Stomach (tissue), 9 donors: ENCODE results near the gene TMEM219. TPM values are rescaled to one million over a fixed set of nuclear protein-coding genes. Genes with fewer than 3 reads are reported as not detected.

Source experiments
- DNase-seq, 2 donors: peaks; one replicate each; pipeline versions ENCODE4 v3.0.0 to v3.0.0-alpha.2; 2013 to 2019
- H3K27ac ChIP-seq, 5 donors: fragments of 200-600 bp in 4 of 5; sonication (generic) in 4 of 5; one replicate each; pipeline ENCODE4 v1.5.1; 2013 to 2019; ENCODE audit warnings: mild to moderate bottlenecking in 1 of 5, moderate library complexity in 1 of 5
- H3K27me3 ChIP-seq, 3 donors: fragments of 200-600 bp; sonication (generic); one replicate each; pipeline ENCODE4 v1.5.1; 2017 to 2019; ENCODE audit warnings: mixed run types in 1 of 3
- H3K36me3 ChIP-seq, 4 donors: fragments of 200-600 bp; sonication (generic); 1 replicate in 3 of 4; 2 replicates in 1 of 4; pipeline ENCODE4 v1.5.1; 2016 to 2019
- H3K4me1 ChIP-seq, 4 donors: fragments of 200-600 bp; sonication (generic); one replicate each; pipeline ENCODE4 v1.5.1; 2016 to 2019
- H3K4me3 ChIP-seq, 4 donors: fragments of 200-600 bp; sonication (generic) in 3 of 4; one replicate each; pipeline ENCODE4 v1.5.1; 2016 to 2019; ENCODE audit warnings: mild to moderate bottlenecking in 1 of 4
- H3K9me3 ChIP-seq, 4 donors: fragments of 200-600 bp; sonication (generic); one replicate each; pipeline ENCODE4 v1.5.1; 2016 to 2019
- CTCF ChIP-seq, 7 experiments: fragments of 450-650 bp in 4 of 7; fragments of 200-600 bp in 3 of 7; sonication (generic) in 3 of 7; IDR thresholded peaks; one replicate each; pipeline ENCODE4 v1.5.1; 2016 to 2019; ENCODE audit warnings: antibody characterized with exemption in 7 of 7, control low read depth in 2 of 7, mild to moderate bottlenecking in 1 of 7
- EP300 ChIP-seq: sonication (generic); formaldehyde crosslinking; IDR thresholded peaks from one replicate; pipeline ENCODE4 v1.6.1; 2017; ENCODE audit warnings: antibody characterized with exemption
- POLR2A ChIP-seq, 4 donors: fragments of 450-650 bp; IDR thresholded peaks; one replicate each; pipeline ENCODE4 v1.6.1; 2016; ENCODE audit warnings: antibody characterized with exemption in 4 of 4, control low read depth in 2 of 4, mild to moderate bottlenecking in 1 of 4, moderate library complexity in 1 of 4
- POLR2AphosphoS5 ChIP-seq, 3 donors: sonication (generic); formaldehyde crosslinking; IDR thresholded peaks; one replicate each; pipeline ENCODE4 v1.6.1; 2016; ENCODE audit warnings: antibody characterized with exemption in 3 of 3
- WGBS, 5 donors: extraction: QIAGEN DNeasy Blood & Tissue Kit in 3 of 5; methylation state at CpG; one replicate each; pipeline versions ENCODE4 v1.1.5 to v1.1.7; 2013 to 2018; 5-methylcytosine and 5-hydroxymethylcytosine counted together
- intact Hi-C: fragments of 100-400 bp; cut with DNase I; formaldehyde crosslinking; loops from one replicate; pipeline ENCODE4 v1.15.1; 2023; ENCODE audit warnings: low total_unique reads
- polyA plus RNA-seq, 3 donors: library from polyadenylated mRNA; stranded (reverse); fragments of 200-250 nt; gene quantifications; one replicate each; pipeline ENCODE4 v1.2.3, GENCODE V29; 2013
- total RNA-seq, 5 donors: library from RNA; depleted of rRNA; stranded (reverse); fragments of >200 nt; gene quantifications; one replicate each; pipeline versions ENCODE4 v1.1.0 to v1.2.3, GENCODE V29; 2014 to 2016
- donor health status: healthy with polysubstance abuse.
- donor health status: Bipolar disorder and iron deficiency.
- donor health status: healthy.

The TMEM219 gene
- total and polyA plus RNA-seq, 8 donors: 32.1 to 286 (median 139) TPM

DNA sequence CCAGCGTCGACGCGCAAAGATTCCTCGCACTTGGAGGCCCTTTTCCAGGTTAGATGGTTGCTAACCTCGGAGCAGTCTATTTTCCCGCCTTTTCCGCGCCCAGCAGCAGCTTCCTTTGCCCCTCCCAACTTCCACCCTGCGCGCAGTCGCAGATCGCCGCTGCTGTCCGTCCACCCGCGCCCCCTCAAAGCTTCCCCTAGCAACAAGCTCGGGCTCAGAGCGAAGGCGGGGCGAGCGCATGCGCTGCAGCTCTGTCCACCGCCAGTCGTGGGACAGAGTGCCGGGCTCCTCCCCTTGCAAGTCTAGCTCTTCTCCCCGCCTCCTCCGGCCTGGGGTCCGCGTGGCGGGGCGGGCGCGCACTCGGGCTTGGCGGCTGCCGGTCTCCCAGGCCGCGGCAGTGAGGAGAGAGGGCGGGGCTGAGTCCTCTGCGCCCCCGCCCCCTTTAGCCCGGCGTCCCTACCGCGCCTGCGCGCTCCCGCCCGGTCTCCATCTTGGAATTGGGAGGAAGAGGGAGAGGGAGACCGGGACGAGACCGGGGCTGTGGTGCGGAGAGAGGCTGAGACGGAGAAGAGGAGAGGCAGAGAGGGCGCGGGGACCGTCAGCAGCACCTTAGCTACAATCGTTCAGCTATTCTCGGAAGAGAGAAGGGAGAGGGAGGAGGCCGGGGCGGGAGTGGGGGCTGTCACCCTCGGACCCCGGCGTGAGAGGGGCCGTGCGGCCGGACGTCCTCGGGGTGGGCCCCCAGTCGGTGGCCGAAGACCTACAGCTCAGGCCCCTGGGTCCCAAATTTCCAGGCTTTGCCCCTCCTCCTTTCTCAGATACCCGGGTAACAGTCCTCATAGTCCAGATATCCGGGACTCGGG lies 11.7 kb downstream of the TMEM219 start, which contains the start of gene TAOK2:
TSS of gene TAOK2 (plus strand) at position 485 of the 863 bp plus-strand sequence. CDS start 3,905 bp downstream, outside the sequence.
- H3K27ac ChIP-seq: peak within 1 kb of the TSS; percentile 90 to 94 (median 93)
- no peaks in the 10 kb centered on the region for H3K27me3 ChIP-seq
- peaks cover 25 to 45% (median 38%) of the 10 kb centered on the region in 4 donors for H3K4me1 ChIP-seq
- peak within 1 kb of the TSS; percentile 82 to 98 (median 83) for H3K4me3 ChIP-seq
- no peaks in the 10 kb centered on the region for H3K9me3 ChIP-seq
- intact Hi-C loops: no loop called here
- TF ChIP-seq POLR2AphosphoS5 (IDR thresholded peaks at IDR 0.05) (peak; percentile 59 to 95 (median 82)), EP300 (no peak), POLR2A (IDR thresholded peaks at IDR 0.05) (peak in 1 of 4 donors; percentile 52)
- 2 to 6% (median 3%) methylated on average over 48 to 75 of the region's 75 CpGs for WGBS, 5 donors
- peak; percentile 99 to 100 for DNase-seq
- peaks cover 24 to 51% (median 50%) of the 10 kb centered on the region in 4 donors for H3K36me3 ChIP-seq

DNA sequence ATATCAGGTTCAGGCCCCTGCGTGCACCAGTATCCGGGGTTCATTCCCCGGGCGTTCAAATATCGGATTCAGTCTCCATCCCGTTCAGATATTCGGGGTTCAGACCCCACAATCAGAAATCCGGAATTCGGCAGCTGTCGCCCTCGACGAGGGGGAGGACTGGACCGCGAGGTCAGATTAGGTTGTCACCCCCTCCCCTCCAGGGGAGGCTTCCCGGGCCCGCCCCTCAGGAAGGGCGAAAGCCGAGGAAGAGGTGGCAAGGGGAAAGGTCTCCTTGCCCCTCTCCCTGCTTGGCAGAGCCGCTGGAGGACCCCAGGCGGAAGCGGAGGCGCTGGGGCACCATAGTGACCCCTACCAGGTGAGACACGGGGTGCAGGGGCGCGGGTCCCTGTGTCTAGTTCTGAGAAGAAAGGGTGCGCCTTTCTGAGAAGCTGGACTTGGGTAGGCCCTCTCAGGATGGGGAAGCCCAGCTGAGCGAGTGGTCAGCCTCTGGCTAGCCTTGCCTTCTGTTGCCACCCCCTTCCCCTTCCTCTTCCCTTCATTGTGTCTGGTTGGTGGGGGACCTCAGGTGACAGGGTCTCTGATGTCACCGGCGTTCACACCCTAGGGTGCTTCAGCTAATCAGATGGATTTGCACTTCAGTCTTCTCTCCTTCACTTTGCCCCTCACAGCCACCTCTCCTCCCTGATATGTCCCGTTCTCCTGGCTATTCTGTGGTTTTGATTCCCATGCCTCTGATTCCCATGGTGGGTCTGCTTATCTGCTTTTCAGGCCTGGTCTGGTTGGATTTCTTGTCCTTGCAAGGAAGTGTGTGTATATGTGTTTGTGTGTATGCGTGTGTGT lies 12.6 kb downstream of the TMEM219 start:
- intact Hi-C loops: no loop called here
- Histone ChIP-seq H3K4me1 (peaks cover 25 to 45% (median 38%) of the 10 kb centered on the region in 4 donors), H3K9me3 (no peaks in the 10 kb centered on the region), H3K27ac (peak overlapping the region; percentile 90 to 94 (median 93)), H3K4me3 (peak overlapping the region; percentile 82 to 98 (median 83)), H3K36me3 (peaks cover 26 to 51% (median 50%) of the 10 kb centered on the region in 4 donors), H3K27me3 (no peaks in the 10 kb centered on the region)
- TF ChIP-seq POLR2A (IDR thresholded peaks at IDR 0.05) (no peak), EP300 (no peak), CTCF (IDR thresholded peaks at IDR 0.05) (no peak), POLR2AphosphoS5 (IDR thresholded peaks at IDR 0.05) (peak in 1 of 3 donors; percentile 55)
- 1 to 3% (median 1%) methylated on average over 17 to 31 of the region's 31 CpGs for WGBS, 5 donors
- DNase-seq: peak in 1 of 2 donors; percentile 72

DNA sequence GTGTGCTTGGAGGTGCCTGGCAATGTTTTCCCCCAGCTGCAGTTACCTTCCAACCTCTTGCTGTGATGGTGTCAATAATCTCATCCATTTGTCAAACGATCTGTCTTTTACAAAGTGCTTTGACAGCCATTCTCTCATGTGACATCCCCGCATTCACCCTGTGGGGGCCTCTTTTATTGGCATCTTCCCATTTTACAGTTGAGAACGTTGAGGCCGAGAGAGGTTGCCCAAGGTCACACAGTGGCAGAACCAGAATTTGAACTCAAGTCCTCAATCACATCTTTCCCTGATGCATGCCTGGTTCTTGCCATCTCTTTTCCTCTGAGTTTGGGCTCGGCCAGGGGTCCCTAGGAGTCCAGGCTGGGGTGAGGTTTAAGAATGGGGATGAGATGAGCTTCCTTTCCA lies 13.3 kb downstream of the TMEM219 start:
- TF ChIP-seq POLR2A (IDR thresholded peaks at IDR 0.05) (no peak), POLR2AphosphoS5 (IDR thresholded peaks at IDR 0.05) (no peak), CTCF (IDR thresholded peaks at IDR 0.05) (no peak), EP300 (no peak)
- Histone ChIP-seq H3K27ac (peak overlapping the region in 4 of 5 donors; percentile 90 to 94 (median 94)), H3K27me3 (no peaks in the 10 kb centered on the region), H3K36me3 (peaks cover 27 to 51% (median 50%) of the 10 kb centered on the region in 4 donors), H3K9me3 (no peaks in the 10 kb centered on the region), H3K4me3 (peak overlapping the region; percentile 82 to 98 (median 83)), H3K4me1 (peaks cover 25 to 45% (median 40%) of the 10 kb centered on the region in 4 donors)
- intact Hi-C loops: no loop called here
- 55 to 63% (median 59%) methylated on average over 5 of the region's 5 CpGs for WGBS, 5 donors
- no peak for DNase-seq

DNA sequence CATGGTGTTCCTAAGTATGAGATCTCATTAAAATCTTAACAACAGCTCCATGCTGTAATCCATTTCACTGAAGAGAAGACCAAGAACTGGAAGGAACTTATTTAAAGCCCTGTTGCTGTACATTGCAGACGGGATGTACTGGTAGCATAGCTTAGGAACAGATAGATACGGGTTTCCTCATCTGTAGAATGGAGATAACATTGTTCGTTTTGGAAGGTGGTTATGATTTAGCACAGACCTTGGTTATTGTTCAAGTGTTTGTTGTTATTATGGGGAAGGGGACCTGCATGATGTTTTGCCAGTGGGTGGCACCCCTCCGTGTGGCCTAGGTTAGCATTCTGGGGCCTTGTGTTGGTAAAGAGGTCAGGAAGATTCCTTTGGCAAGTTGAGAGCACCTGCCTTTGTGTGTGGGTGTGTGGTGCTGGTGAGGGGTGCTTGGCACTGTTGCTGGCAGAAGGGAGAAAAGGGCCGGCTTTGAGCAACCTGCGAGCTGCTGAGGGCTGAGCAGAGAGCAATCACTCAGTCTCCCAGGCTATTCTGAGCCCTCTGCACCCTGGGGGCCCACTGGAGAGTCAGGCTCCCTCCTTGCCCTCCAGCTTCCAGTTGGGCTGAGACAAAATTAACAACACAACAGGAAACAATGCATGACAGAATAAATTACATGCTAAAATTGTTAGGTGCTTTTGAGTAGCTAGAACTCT lies 14.1 kb downstream of the TMEM219 start:
- Histone ChIP-seq H3K4me1 (peaks cover 25 to 50% (median 41%) of the 10 kb centered on the region in 4 donors), H3K27ac (peak overlapping the region in 4 of 5 donors; percentile 90 to 94 (median 94)), H3K36me3 (peaks cover 33 to 51% (median 50%) of the 10 kb centered on the region in 4 donors), H3K4me3 (peak overlapping the region; percentile 82 to 98 (median 83)), H3K27me3 (no peaks in the 10 kb centered on the region), H3K9me3 (no peaks in the 10 kb centered on the region)
- DNase-seq: no peak
- no peak for TF ChIP-seq EP300
- TF ChIP-seq CTCF (IDR thresholded peaks at IDR 0.05): no peak
- TF ChIP-seq POLR2AphosphoS5 (IDR thresholded peaks at IDR 0.05): no peak
- no peak for TF ChIP-seq POLR2A (IDR thresholded peaks at IDR 0.05)
- WGBS, 5 donors: 9 to 18% (median 14%) methylated on average over 6 of the region's 6 CpGs
- intact Hi-C loops: no loop called here
